ENCODE results near the gene CHCHD3. TPM values are rescaled to one million over a fixed set of nuclear protein-coding genes. Genes with fewer than 3 reads are reported as not detected.

Gene CHCHD3
- total RNA-seq, 1 experiment from 2014 or later, result 114 TPM

DNA sequence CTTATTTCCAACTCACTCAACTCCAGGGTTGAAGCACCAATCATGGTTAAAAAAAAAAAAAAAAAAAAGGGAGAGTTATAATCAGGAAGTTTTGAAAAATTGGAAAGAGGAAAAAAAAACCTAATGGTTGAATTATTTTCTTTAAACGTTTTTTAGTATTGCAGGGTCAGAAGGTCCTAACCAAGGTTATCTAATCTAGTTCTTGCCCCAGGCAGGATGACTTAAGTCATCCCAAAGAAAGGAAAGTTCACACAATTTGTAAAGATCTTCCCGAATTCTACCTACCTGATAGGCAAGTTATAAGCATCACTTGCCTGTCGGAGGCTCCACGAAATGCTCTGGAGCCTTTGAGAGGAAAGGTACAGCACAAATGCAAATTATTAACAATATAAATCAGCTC lies 297.5 kb downstream of the CHCHD3 start (continued):
- TF ChIP-seq, protein P1, sequence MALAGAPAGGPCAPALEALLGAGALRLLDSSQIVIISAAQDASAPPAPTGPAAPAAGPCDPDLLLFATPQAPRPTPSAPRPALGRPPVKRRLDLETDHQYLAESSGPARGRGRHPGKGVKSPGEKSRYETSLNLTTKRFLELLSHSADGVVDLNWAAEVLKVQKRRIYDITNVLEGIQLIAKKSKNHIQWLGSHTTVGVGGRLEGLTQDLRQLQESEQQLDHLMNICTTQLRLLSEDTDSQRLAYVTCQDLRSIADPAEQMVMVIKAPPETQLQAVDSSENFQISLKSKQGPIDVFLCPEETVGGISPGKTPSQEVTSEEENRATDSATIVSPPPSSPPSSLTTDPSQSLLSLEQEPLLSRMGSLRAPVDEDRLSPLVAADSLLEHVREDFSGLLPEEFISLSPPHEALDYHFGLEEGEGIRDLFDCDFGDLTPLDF (CRISPR knock-in tag; IDR thresholded peaks at IDR 0.05), result no peak
- TF ChIP-seq FOXJ3 (CRISPR knock-in tag; IDR thresholded peaks at IDR 0.05; ENCODE audit: borderline replicate concordance), result no peak
- TF ChIP-seq, protein P2, sequence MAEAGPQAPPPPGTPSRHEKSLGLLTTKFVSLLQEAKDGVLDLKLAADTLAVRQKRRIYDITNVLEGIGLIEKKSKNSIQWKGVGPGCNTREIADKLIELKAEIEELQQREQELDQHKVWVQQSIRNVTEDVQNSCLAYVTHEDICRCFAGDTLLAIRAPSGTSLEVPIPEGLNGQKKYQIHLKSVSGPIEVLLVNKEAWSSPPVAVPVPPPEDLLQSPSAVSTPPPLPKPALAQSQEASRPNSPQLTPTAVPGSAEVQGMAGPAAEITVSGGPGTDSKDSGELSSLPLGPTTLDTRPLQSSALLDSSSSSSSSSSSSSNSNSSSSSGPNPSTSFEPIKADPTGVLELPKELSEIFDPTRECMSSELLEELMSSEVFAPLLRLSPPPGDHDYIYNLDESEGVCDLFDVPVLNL (CRISPR knock-in tag; IDR thresholded peaks at IDR 0.05; ENCODE audit: borderline replicate concordance, low read depth), result no peak
- no peak for TF ChIP-seq ZNF232 (CRISPR knock-in tag; IDR thresholded peaks at IDR 0.05)
- TF ChIP-seq JUN (CRISPR knock-in tag; IDR thresholded peaks at IDR 0.05), result no peak
- no peak for TF ChIP-seq ZNF671 (CRISPR knock-in tag; IDR thresholded peaks at IDR 0.05)
- TF ChIP-seq, protein P3, sequence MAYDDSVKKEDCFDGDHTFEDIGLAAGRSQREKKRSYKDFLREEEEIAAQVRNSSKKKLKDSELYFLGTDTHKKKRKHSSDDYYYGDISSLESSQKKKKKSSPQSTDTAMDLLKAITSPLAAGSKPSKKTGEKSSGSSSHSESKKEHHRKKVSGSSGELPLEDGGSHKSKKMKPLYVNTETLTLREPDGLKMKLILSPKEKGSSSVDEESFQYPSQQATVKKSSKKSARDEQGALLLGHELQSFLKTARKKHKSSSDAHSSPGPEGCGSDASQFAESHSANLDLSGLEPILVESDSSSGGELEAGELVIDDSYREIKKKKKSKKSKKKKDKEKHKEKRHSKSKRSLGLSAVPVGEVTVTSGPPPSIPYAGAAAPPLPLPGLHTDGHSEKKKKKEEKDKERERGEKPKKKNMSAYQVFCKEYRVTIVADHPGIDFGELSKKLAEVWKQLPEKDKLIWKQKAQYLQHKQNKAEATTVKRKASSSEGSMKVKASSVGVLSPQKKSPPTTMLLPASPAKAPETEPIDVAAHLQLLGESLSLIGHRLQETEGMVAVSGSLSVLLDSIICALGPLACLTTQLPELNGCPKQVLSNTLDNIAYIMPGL (CRISPR knock-in tag; IDR thresholded peaks at IDR 0.05), result no peak
- no peak for TF ChIP-seq SOX15 (CRISPR knock-in tag; IDR thresholded peaks at IDR 0.05)

DNA sequence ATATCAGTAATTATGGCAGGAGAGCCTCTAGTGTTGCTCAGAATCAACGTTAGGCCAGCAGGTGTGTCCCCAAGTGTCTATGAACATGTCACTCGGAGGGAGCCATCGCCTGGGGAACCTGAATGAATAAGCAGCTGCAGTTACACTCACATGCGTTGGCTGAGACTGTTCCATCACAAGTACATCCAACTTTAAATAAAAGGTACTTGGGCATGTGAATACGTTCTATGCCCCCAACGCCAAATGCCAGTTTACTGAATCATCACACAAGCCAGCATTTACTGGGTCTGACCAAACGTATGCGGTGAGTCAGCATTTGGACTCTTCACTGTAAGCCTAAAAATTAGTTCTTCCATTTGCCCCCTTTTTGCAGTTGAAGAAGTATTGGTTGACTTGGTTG lies 298.1 kb downstream of the CHCHD3 start:
- TF ChIP-seq CREM (CRISPR knock-in tag; IDR thresholded peaks at IDR 0.05), result no peak
- no peak for TF ChIP-seq PRRX2 (CRISPR knock-in tag; IDR thresholded peaks at IDR 0.05)
- no peak for TF ChIP-seq SMAD3 (CRISPR knock-in tag; IDR thresholded peaks at IDR 0.05; ENCODE audit: borderline replicate concordance)
- TF ChIP-seq IRF2 (CRISPR knock-in tag; IDR thresholded peaks at IDR 0.05; ENCODE audit: borderline replicate concordance, low read depth), result no peak
- TF ChIP-seq, protein P4, sequence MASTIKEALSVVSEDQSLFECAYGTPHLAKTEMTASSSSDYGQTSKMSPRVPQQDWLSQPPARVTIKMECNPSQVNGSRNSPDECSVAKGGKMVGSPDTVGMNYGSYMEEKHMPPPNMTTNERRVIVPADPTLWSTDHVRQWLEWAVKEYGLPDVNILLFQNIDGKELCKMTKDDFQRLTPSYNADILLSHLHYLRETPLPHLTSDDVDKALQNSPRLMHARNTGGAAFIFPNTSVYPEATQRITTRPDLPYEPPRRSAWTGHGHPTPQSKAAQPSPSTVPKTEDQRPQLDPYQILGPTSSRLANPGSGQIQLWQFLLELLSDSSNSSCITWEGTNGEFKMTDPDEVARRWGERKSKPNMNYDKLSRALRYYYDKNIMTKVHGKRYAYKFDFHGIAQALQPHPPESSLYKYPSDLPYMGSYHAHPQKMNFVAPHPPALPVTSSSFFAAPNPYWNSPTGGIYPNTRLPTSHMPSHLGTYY (CRISPR knock-in tag; IDR thresholded peaks at IDR 0.05), result no peak
- TF ChIP-seq, protein P1 (CRISPR knock-in tag; IDR thresholded peaks at IDR 0.05), result no peak
- no peak for TF ChIP-seq TEAD1 (CRISPR knock-in tag; IDR thresholded peaks at IDR 0.05)
- TF ChIP-seq, protein P2 (CRISPR knock-in tag; IDR thresholded peaks at IDR 0.05; ENCODE audit: borderline replicate concordance, low read depth), result no peak
- TF ChIP-seq TP53 (CRISPR knock-in tag; IDR thresholded peaks at IDR 0.05), result no peak
- no peak for TF ChIP-seq ZNF219 (CRISPR knock-in tag; IDR thresholded peaks at IDR 0.05; ENCODE audit: borderline replicate concordance)
- no peak for TF ChIP-seq MXD4 (CRISPR knock-in tag; IDR thresholded peaks at IDR 0.05; ENCODE audit: borderline replicate concordance)
- TF ChIP-seq, protein P5, sequence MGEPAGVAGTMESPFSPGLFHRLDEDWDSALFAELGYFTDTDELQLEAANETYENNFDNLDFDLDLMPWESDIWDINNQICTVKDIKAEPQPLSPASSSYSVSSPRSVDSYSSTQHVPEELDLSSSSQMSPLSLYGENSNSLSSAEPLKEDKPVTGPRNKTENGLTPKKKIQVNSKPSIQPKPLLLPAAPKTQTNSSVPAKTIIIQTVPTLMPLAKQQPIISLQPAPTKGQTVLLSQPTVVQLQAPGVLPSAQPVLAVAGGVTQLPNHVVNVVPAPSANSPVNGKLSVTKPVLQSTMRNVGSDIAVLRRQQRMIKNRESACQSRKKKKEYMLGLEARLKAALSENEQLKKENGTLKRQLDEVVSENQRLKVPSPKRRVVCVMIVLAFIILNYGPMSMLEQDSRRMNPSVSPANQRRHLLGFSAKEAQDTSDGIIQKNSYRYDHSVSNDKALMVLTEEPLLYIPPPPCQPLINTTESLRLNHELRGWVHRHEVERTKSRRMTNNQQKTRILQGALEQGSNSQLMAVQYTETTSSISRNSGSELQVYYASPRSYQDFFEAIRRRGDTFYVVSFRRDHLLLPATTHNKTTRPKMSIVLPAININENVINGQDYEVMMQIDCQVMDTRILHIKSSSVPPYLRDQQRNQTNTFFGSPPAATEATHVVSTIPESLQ (CRISPR knock-in tag; IDR thresholded peaks at IDR 0.05), result no peak
- TF ChIP-seq ZNF138 (CRISPR knock-in tag; conservative IDR thresholded peaks at IDR 0.05), result no peak
- TF ChIP-seq, protein P6, sequence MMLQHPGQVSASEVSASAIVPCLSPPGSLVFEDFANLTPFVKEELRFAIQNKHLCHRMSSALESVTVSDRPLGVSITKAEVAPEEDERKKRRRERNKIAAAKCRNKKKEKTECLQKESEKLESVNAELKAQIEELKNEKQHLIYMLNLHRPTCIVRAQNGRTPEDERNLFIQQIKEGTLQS (CRISPR knock-in tag; conservative IDR thresholded peaks at IDR 0.05), result no peak
- no peak overlapping the region for H3K4me3 Mint-ChIP-seq
- H3K27me3 Mint-ChIP-seq (ENCODE audit: low read depth), result no peaks in the 10 kb centered on the region
- peaks cover 19% of the 10 kb centered on the region for H3K36me3 Mint-ChIP-seq
- ATAC-seq (no peak), DNase-seq (ENCODE audit: low spot score) (no peak)
- CTCF ChIA-PET, result no interaction called here
- no peaks in the 10 kb centered on the region; the same call in none of the 2 replicates for H3K4me1 Mint-ChIP-seq
- no peaks in the 10 kb centered on the region for H3K9me3 Mint-ChIP-seq
- peak overlapping the region; percentile 4; the same call in 1 of the 2 replicates for H3K27ac Mint-ChIP-seq
- POLR2A ChIA-PET, result no interaction called here

Measured in WTC11 (cell line).